Smooth muscle cell (in vitro differentiated cells): Measurements from ENCODE around the gene SLC45A3. TPM values are rescaled to one million over a fixed set of nuclear protein-coding genes. Genes with fewer than 3 reads are reported as not detected.

ENCODE experiments used
- DNase-seq: peaks from one replicate; lab custom pipeline; 2025; ENCODE audit not compliant: unreplicated experiment; lab: John Stamatoyannopoulos, UW
- H2AFZ ChIP-seq: fragments of 200-600 bp; sonication (generic); 2 replicates; pipeline ENCODE4 v1.6.0; 2016; ENCODE audit warnings: antibody characterized with exemption, low read depth, mild to moderate bottlenecking
- H3F3A ChIP-seq: fragments of 200-600 bp; sonication (generic); 2 replicates; pipeline ENCODE4 v1.6.0; 2017; ENCODE audit warnings: antibody characterized with exemption, low read depth
- H3K27ac ChIP-seq: fragments of 200-600 bp; sonication (generic); 2 replicates; pipeline ENCODE4 v1.5.1; 2016; ENCODE audit warnings: low read depth, mild to moderate bottlenecking
- H3K27me3 ChIP-seq: fragments of 200-600 bp; sonication (generic); 2 replicates; pipeline ENCODE4 v1.6.1; 2016; ENCODE audit warnings: low read depth, mild to moderate bottlenecking
- H3K36me3 ChIP-seq: fragments of 200-600 bp; sonication (generic); 2 replicates; pipeline ENCODE4 v1.5.1; 2016; ENCODE audit warnings: low read depth
- H3K4me1 ChIP-seq: fragments of 200-600 bp; sonication (generic); 2 replicates; pipeline ENCODE4 v1.5.1; 2016; ENCODE audit warnings: low read depth
- H3K4me2 ChIP-seq: fragments of 200-600 bp; sonication (generic); 2 replicates; pipeline ENCODE4 v1.6.0; 2016; ENCODE audit warnings: mild to moderate bottlenecking
- H3K4me3 ChIP-seq: fragments of 200-600 bp; sonication (generic); 2 replicates; pipeline ENCODE4 v1.5.1; 2016; ENCODE audit warnings: mild to moderate bottlenecking
- H3K79me2 ChIP-seq: fragments of 200-600 bp; sonication (generic); 2 replicates; pipeline ENCODE4 v1.6.0; 2016; ENCODE audit warnings: low read depth, mild to moderate bottlenecking
- H3K9ac ChIP-seq: fragments of 200-600 bp; sonication (generic); 2 replicates; pipeline ENCODE4 v1.6.0; 2016; ENCODE audit warnings: low read depth
- H3K9me3 ChIP-seq: fragments of 200-600 bp; sonication (generic); replicated peaks from 2 replicates; pipeline ENCODE4 v1.5.1; 2016; ENCODE audit warnings: low read depth
- H4K20me1 ChIP-seq: fragments of 200-600 bp; sonication (generic); 2 replicates; pipeline ENCODE4 v1.6.0; 2016; ENCODE audit warnings: low read depth
- WGBS: methylation state at CpG from one replicate; pipeline ENCODE4 v1.1.7; 2016; ENCODE audit warnings: low lambda C conversion rate; 5-methylcytosine and 5-hydroxymethylcytosine counted together
- polyA plus RNA-seq: library from polyadenylated mRNA; unstranded; fragments of >200 nt; fragmentation: Nextera tagmentation; extraction: Ambion mirVana; gene quantifications from 2 replicates; pipeline ENCODE4 v1.2.1, GENCODE V29; 2016
- total RNA-seq: library from RNA; depleted of rRNA; stranded (reverse); fragments of >200 nt; gene quantifications from 2 replicates; pipeline ENCODE4 v1.2.3, GENCODE V29; 2014
- TF ChIP-seq, protein P1 (sequence below): fragments of 200-600 bp; sonication (generic); IDR thresholded peaks from 2 replicates; pipeline ENCODE4 v1.5.1; 2017; ENCODE audit warnings: borderline replicate concordance, mild to moderate bottlenecking, antibody characterized with exemption; ENCODE audit not compliant: insufficient read depth, poor library complexity, severe bottlenecking

Gene SLC45A3
- total and polyA plus RNA-seq, 2 experiments from 2014 or later = 3.1 to 4.9 TPM

DNA sequence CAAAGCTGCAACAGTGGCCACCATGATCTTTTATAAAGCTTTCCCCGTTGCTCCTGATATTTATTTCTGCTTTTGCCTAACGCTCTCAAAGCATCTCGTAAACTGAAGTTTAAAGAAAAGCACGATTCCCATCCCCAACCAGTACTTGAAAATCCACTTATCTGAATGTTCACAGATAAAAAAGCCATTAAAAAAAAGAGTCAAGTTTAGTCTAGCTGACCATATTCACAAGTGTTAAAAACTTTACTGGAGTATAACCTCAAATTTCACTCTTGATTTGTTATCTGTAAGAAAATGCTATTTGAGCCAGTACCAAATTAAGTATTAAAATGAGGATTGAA, 34.6 kb upstream of the SLC45A3 start:
- Histone ChIP-seq H3K4me2 (no peak overlapping the region), H3K9ac (peak overlapping the region; percentile 9), H3K27ac (peak overlapping the region; percentile 51), H3K36me3 (peaks cover 26% of the 10 kb centered on the region), H3K27me3 (no peaks in the 10 kb centered on the region), H3K4me1 (no peaks in the 10 kb centered on the region), H2AFZ (no peak overlapping the region), H3K79me2 (no peaks in the 10 kb centered on the region), H4K20me1 (peaks cover 29% of the 10 kb centered on the region), H3K4me3 (no peak overlapping the region), H3F3A (peaks cover 14% of the 10 kb centered on the region), H3K9me3 (no peaks in the 10 kb centered on the region)
- TF ChIP-seq, protein P1, sequence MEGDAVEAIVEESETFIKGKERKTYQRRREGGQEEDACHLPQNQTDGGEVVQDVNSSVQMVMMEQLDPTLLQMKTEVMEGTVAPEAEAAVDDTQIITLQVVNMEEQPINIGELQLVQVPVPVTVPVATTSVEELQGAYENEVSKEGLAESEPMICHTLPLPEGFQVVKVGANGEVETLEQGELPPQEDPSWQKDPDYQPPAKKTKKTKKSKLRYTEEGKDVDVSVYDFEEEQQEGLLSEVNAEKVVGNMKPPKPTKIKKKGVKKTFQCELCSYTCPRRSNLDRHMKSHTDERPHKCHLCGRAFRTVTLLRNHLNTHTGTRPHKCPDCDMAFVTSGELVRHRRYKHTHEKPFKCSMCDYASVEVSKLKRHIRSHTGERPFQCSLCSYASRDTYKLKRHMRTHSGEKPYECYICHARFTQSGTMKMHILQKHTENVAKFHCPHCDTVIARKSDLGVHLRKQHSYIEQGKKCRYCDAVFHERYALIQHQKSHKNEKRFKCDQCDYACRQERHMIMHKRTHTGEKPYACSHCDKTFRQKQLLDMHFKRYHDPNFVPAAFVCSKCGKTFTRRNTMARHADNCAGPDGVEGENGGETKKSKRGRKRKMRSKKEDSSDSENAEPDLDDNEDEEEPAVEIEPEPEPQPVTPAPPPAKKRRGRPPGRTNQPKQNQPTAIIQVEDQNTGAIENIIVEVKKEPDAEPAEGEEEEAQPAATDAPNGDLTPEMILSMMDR = no peak
- 25% methylated on average over 4 of the region's 4 CpGs for WGBS
- DNase-seq = no peak

DNA sequence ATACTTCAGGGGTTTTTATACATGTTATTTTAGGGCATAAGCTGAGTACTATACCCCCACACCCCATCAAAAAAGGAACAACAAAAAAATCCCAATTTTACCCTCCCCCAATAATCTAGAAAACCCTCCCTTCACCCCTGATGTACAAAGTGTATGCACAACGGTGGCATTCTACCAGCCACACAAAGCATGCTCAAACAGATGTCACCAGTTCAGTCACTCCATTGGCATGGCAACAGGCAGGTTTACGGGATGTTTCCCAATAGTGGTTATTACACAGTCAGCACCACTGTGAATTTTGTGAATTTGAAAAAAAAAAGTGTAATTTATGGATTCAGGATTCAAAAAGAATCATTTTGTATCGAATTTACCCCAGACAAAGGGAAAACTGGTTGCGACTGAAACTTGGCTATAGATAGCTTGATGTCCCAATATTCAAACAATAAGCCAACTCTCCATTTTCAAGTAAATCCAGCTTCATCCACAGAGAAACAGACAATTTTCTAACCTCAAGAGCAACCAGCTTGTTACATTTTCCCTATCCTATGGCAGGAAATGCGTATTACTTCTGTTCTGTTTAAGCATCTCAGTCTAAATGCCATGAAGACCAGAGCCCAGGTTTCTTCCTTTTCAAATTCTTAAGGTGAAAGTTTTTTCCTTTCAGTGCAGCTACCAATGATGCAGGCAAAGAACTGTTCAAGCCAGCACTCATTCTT, 34.0 kb upstream of the SLC45A3 start:
- H3K27ac ChIP-seq = peak overlapping the region; percentile 51
- peak overlapping the region; percentile 9 for H3K9ac ChIP-seq
- H3K4me3 ChIP-seq = no peak overlapping the region
- H4K20me1 ChIP-seq = peaks cover 29% of the 10 kb centered on the region
- WGBS = 74% methylated on average over 5 of the region's 5 CpGs
- no peaks in the 10 kb centered on the region for H3K27me3 ChIP-seq
- peaks cover 14% of the 10 kb centered on the region for H3F3A ChIP-seq
- peaks cover 23% of the 10 kb centered on the region for H3K36me3 ChIP-seq
- DNase-seq = no peak
- TF ChIP-seq, protein P1 = no peak
- H3K4me2 ChIP-seq = no peak overlapping the region
- H2AFZ ChIP-seq = no peak overlapping the region
- no peaks in the 10 kb centered on the region for H3K4me1 ChIP-seq
- no peaks in the 10 kb centered on the region for H3K79me2 ChIP-seq
- no peaks in the 10 kb centered on the region for H3K9me3 ChIP-seq

DNA sequence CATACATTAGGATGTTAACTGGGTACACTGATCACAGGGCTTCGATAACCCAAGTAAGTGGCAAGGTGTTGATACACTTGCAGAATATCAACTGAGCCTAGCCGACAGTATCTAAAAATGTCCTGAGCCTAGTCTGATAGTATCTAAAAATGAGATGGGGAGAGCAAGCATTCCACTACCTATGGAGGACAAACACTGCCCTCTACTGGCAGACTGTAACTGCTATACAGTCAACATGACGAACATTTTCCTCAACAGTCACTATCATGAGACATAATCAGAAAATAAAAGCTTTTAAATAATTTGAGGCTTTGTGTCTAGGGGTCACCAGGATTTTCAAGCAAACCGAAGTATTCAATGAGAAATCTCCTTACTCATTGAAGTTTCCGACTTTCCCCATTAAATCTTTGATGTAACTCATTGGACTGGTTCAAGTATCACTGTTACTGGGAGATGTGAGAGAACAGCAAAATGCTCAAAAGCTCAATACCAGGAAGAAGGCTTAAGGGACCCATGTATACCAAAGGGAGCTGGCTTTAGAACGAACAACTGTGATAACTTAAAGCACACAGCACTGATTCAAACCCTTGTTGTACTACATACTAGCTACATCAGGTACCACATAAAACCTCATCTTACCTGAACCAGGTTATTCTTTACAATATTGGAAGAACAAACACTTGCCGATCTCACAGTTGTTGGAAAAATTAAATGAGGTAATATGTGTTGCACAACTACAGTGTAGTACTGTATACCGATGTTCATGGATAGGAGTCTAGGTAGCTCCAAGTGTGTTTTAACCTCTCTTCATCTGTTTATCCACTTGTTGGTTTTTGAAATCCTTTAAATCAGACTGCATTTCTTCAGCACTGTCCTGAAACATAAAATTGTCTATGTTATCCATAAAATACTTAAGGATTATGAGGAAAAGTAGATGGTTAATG, 31.1 kb upstream of the SLC45A3 start:
- 55% methylated on average over 8 of the region's 8 CpGs for WGBS
- TF ChIP-seq, protein P1 = peak; percentile 93
- H3K4me1 ChIP-seq = no peaks in the 10 kb centered on the region
- H3K9ac ChIP-seq = no peak overlapping the region
- peaks cover 3% of the 10 kb centered on the region for H3F3A ChIP-seq
- no peaks in the 10 kb centered on the region for H3K79me2 ChIP-seq
- peaks cover 22% of the 10 kb centered on the region for H4K20me1 ChIP-seq
- peak overlapping the region; percentile 64 for H3K27ac ChIP-seq
- H3K36me3 ChIP-seq = no peaks in the 10 kb centered on the region
- H3K4me2 ChIP-seq = no peak overlapping the region
- no peak overlapping the region for H2AFZ ChIP-seq
- H3K27me3 ChIP-seq = no peaks in the 10 kb centered on the region
- H3K9me3 ChIP-seq = no peaks in the 10 kb centered on the region
- DNase-seq = no peak
- H3K4me3 ChIP-seq = no peak overlapping the region
